Tibial artery (tissue), 4 donors: ENCODE results near the gene ATXN7L1.

Source experiments
- DNase-seq, 2 donors: peaks; one replicate each; pipeline ENCODE4 v3.0.0-alpha.2; 2019
- H3K27ac ChIP-seq, 2 donors: fragments of 200-600 bp; sonication (generic) in 1 of 2; 1 replicate in 1 of 2; 2 replicates in 1 of 2; pipeline ENCODE4 v1.5.1; 2018 to 2019; ENCODE audit warnings: mild to moderate bottlenecking in 1 of 2
- H3K27me3 ChIP-seq, 2 donors: fragments of 200-600 bp; sonication (generic) in 1 of 2; one replicate each; pipeline versions ENCODE4 v1.5.1 to v1.6.0; 2016 to 2019
- H3K36me3 ChIP-seq, 3 donors: fragments of 200-600 bp; sonication (generic) in 2 of 3; one replicate each; pipeline ENCODE4 v1.5.1; 2016 to 2019; ENCODE audit warnings: mild to moderate bottlenecking in 2 of 3
- H3K4me1 ChIP-seq, 4 donors: fragments of 200-600 bp; sonication (generic) in 2 of 4; 1 replicate in 3 of 4; 2 replicates in 1 of 4; pipeline ENCODE4 v1.5.1; 2016 to 2019
- H3K4me3 ChIP-seq, 2 donors: fragments of 200-600 bp; sonication (generic) in 1 of 2; 1 replicate in 1 of 2; 2 replicates in 1 of 2; pipeline ENCODE4 v1.5.1; 2018 to 2019; ENCODE audit warnings: mild to moderate bottlenecking in 2 of 2
- H3K9me3 ChIP-seq, 3 donors: fragments of 200-600 bp; sonication (generic) in 1 of 3; one replicate each; pipeline ENCODE4 v1.5.1; 2016 to 2019
- CTCF ChIP-seq, 2 experiments: fragments of 200-600 bp in 1 of 2; fragments of 450-650 bp in 1 of 2; IDR thresholded peaks; one replicate each; pipeline ENCODE4 v1.5.1; 2017 to 2019; ENCODE audit warnings: antibody characterized with exemption in 2 of 2, mild to moderate bottlenecking in 1 of 2, moderate library complexity in 1 of 2
- intact Hi-C: fragments of 100-400 bp; cut with DNase I; formaldehyde crosslinking; loops from one replicate; pipeline ENCODE4 v1.15.0; 2023; ENCODE audit warnings: low total_unique reads

Gene ATXN7L1

GRCh38 chr7:105822806-105823205 lies 53.6 kb downstream of the ATXN7L1 start:
- no peak for TF ChIP-seq CTCF (IDR thresholded peaks at IDR 0.05)
- H3K36me3 ChIP-seq = no peaks in the 10 kb centered on the region
- H3K9me3 ChIP-seq = no peaks in the 10 kb centered on the region
- no peak overlapping the region for H3K4me3 ChIP-seq
- H3K4me1 ChIP-seq = peaks cover 0 to 5% (median 4%) of the 10 kb centered on the region in 4 donors
- H3K27ac ChIP-seq = no peak overlapping the region
- no peaks in the 10 kb centered on the region for H3K27me3 ChIP-seq
- intact Hi-C loops = no loop called here
- no peak for DNase-seq

DNA sequence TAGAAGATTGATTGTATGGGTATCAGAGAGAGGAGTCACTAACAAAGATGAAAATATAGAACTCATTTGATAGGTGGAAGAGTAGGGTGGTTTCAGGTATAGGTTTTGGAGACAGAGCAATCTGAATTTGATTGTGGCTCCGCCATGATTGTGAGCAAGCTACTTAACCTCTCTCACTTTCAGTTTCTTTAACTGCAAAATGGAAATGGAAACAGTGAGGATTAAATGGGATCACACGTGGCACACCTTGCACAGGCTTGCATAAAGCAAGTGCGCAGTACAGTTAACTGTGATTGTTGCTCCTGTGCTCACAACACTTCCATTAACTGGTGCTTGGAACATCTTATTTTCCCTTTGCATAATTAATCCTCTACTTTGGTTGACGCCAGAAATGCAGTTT lies 54.9 kb downstream of the ATXN7L1 start:
- peaks cover 0 to 6% (median 4%) of the 10 kb centered on the region in 4 donors for H3K4me1 ChIP-seq
- TF ChIP-seq CTCF (IDR thresholded peaks at IDR 0.05) = no peak
- H3K27me3 ChIP-seq = no peaks in the 10 kb centered on the region
- no peak overlapping the region for H3K4me3 ChIP-seq
- no peak for DNase-seq
- intact Hi-C loops = no loop called here
- H3K36me3 ChIP-seq = no peaks in the 10 kb centered on the region
- no peaks in the 10 kb centered on the region for H3K9me3 ChIP-seq
- H3K27ac ChIP-seq = no peak overlapping the region

DNA sequence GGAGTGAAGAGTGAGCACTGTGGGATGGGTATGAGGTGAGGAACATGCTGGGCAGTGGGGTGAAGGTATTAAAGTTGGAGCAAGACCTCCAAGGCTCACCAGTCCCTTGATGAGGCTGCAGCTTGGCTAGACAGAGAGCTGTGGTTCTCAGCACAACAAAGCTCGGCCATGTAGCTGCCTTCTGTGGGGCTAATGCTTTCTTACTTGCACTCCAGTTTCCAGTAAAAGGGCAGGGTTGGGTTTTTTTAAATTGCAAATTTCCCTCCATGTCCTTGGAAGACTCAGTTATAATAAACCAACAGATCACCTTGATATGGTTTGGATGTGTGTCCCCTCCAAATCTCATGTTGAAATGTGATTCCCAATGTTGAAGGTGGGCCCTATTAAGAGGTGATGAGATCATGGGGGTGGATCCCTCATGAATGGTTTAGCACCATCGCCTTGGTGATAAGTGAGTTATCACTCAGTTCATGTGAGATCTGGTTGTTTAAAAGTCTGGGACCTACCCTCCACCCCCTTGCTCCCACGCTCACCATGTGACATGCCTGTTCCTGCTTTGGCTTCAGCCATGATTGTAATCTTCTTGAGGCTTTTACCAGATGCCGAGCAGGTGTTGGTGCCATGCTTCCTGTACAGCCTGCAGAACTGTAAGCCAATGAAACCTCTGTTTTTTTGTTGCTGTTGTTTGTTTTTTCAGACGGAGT lies 55.9 kb downstream of the ATXN7L1 start:
- H3K9me3 ChIP-seq = no peaks in the 10 kb centered on the region
- no peaks in the 10 kb centered on the region for H3K36me3 ChIP-seq
- intact Hi-C loops = no loop called here
- no peak overlapping the region for H3K4me3 ChIP-seq
- no peak for DNase-seq
- no peak for TF ChIP-seq CTCF (IDR thresholded peaks at IDR 0.05)
- no peak overlapping the region for H3K27ac ChIP-seq
- H3K4me1 ChIP-seq = peaks cover 0 to 4% (median 0%) of the 10 kb centered on the region in 4 donors
- H3K27me3 ChIP-seq = no peaks in the 10 kb centered on the region

DNA sequence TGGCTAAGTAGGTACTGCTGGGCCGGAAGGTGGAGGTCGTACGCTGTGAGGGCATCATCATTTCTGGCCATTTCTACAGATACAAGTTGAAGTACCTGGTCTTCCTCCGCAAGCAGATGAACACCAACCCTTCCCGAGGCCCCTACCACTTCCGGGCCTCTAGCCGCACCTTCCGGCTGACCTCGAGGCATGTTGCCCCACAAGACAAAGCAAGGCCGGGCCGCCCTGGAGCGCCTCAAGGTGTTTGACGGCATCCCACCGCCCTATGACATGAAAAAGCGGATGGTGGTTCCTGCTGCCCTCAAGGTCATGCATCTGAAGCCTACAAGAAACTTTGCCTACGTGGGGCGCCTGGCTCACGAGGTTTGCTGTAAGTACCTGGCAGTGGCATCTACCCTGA lies 56.8 kb downstream of the ATXN7L1 start:
- H3K4me3 ChIP-seq = no peak overlapping the region
- no peaks in the 10 kb centered on the region for H3K9me3 ChIP-seq
- no peaks in the 10 kb centered on the region for H3K27me3 ChIP-seq
- intact Hi-C loops = no loop called here
- no peaks in the 10 kb centered on the region for H3K36me3 ChIP-seq
- no peak for TF ChIP-seq CTCF (IDR thresholded peaks at IDR 0.05)
- H3K27ac ChIP-seq = no peak overlapping the region
- peaks cover 0 to 4% (median 0%) of the 10 kb centered on the region in 4 donors for H3K4me1 ChIP-seq
- no peak for DNase-seq

GRCh38 chr7:105816954-105817615 lies 59.3 kb downstream of the ATXN7L1 start:
- no peaks in the 10 kb centered on the region for H3K36me3 ChIP-seq
- TF ChIP-seq CTCF (IDR thresholded peaks at IDR 0.05) = no peak
- no peak overlapping the region for H3K27ac ChIP-seq
- peaks cover 0 to 4% (median 0%) of the 10 kb centered on the region in 4 donors for H3K4me1 ChIP-seq
- H3K9me3 ChIP-seq = no peaks in the 10 kb centered on the region
- H3K4me3 ChIP-seq = no peak overlapping the region
- no peak for DNase-seq
- intact Hi-C loops = no loop called here
- H3K27me3 ChIP-seq = no peaks in the 10 kb centered on the region
